BLaER1 treated with 17β-estradiol and CSF1 and Interleukin-3, amounts not matched to agents 10 nM and 100 nM (cell line): Measurements from ENCODE around the gene TECPR2.
"Not testable (repeated sequence)": the region's sequence is repeated elsewhere in the genome, so short reads cannot be mapped to it uniquely, and the experiment has no call there.

Experiments used
- H3K27ac ChIP-seq, 11 experiments: shearing (Covaris generic); formaldehyde crosslinking; 2 replicates each; pipeline ENCODE4 v1.8.1; 2022
- H3K27me3 ChIP-seq, 11 experiments: shearing (Covaris generic); formaldehyde crosslinking; 2 replicates each; pipeline ENCODE4 v1.8.1; 2022
- H3K36me3 ChIP-seq, 11 experiments: shearing (Covaris generic); formaldehyde crosslinking; 2 replicates each; pipeline ENCODE4 v1.8.1; 2022
- H3K4me1 ChIP-seq, 10 experiments: shearing (Covaris generic); formaldehyde crosslinking; 2 replicates each; pipeline ENCODE4 v1.8.1; 2022
- H3K4me2 ChIP-seq, 11 experiments: shearing (Covaris generic); formaldehyde crosslinking; 2 replicates each; pipeline ENCODE4 v1.8.1; 2022
- H3K4me3 ChIP-seq, 10 experiments: shearing (Covaris generic); formaldehyde crosslinking; 2 replicates each; pipeline ENCODE4 v1.8.1; 2022
- H3K9ac ChIP-seq, 11 experiments: shearing (Covaris generic); formaldehyde crosslinking; 2 replicates each; pipeline ENCODE4 v1.8.1; 2022
- H3K9me3 ChIP-seq, 11 experiments: shearing (Covaris generic); formaldehyde crosslinking; replicated peaks in 1 of 11; 2 replicates each; pipeline ENCODE4 v1.8.1; 2022
- H4K20me1 ChIP-seq, 11 experiments: shearing (Covaris generic); formaldehyde crosslinking; 2 replicates each; pipeline ENCODE4 v1.8.1; 2022
- Cebpa-rat ChIP-seq, 11 experiments: shearing (Covaris generic); IDR thresholded peaks; 2 replicates each; pipeline ENCODE4 v1.8.1; 2022

Gene TECPR2

GRCh38 chr14:102326583-102326982, 36.2 kb upstream of the TECPR2 start:
- no peak overlapping the region for H3K27ac ChIP-seq
- H3K4me2 ChIP-seq, result no peak overlapping the region
- peaks cover 23 to 64% (median 41%) of the 10 kb centered on the region in 11 experiments for H3K36me3 ChIP-seq
- no peaks in the 10 kb centered on the region for H3K27me3 ChIP-seq
- no peaks in the 10 kb centered on the region for H3K9me3 ChIP-seq
- TF ChIP-seq Cebpa-rat (IDR thresholded peaks at IDR 0.05), result no peak
- H3K9ac ChIP-seq, result no peak overlapping the region
- no peak overlapping the region for H3K4me3 ChIP-seq
- peaks cover 0 to 8% (median 0%) of the 10 kb centered on the region in 11 experiments; a peak in 4 of 22 replicates for H4K20me1 ChIP-seq
- peaks cover 0 to 16% (median 12%) of the 10 kb centered on the region in 10 experiments; a peak in 15 of 20 replicates for H3K4me1 ChIP-seq

- H3K27me3 ChIP-seq, result not testable (repeated sequence)
These were observed 33.4 kb upstream of the TECPR2 start for GRCh38 chr14:102329381-102329780.

GRCh38 chr14:102330806-102331205, 31.9 kb upstream of the TECPR2 start:
- TF ChIP-seq Cebpa-rat (IDR thresholded peaks at IDR 0.05), result no peak
- Histone ChIP-seq H3K36me3 (peaks cover 45 to 88% (median 69%) of the 10 kb centered on the region in 11 experiments), H3K4me1 (peaks cover 0 to 22% (median 5%) of the 10 kb centered on the region in 10 experiments; a peak in 9 of 20 replicates), H4K20me1 (peaks cover 0 to 9% (median 0%) of the 10 kb centered on the region in 11 experiments; a peak in 2 of 22 replicates), H3K4me2 (no peak overlapping the region), H3K9ac (no peak overlapping the region), H3K27ac (no peak overlapping the region), H3K4me3 (no peak overlapping the region), H3K9me3 (no peaks in the 10 kb centered on the region), H3K27me3 (no peaks in the 10 kb centered on the region)

More at GRCh38 chr14:102329381-102329780, 33.4 kb upstream of the TECPR2 start:
- Histone ChIP-seq H3K4me1 (peaks cover 0 to 13% (median 5%) of the 10 kb centered on the region in 10 experiments; a peak in 9 of 20 replicates), H3K36me3 (peaks cover 36 to 79% (median 63%) of the 10 kb centered on the region in 11 experiments)
- H3K27ac ChIP-seq, H3K9me3 ChIP-seq, H3K4me2 ChIP-seq, H3K9ac ChIP-seq, H3K4me3 ChIP-seq, H4K20me1 ChIP-seq: not testable (repeated sequence)

- no peak for TF ChIP-seq Cebpa-rat (IDR thresholded peaks at IDR 0.05)
- Histone ChIP-seq H3K4me3 (no peak overlapping the region), H3K36me3 (peaks cover 58 to 93% (median 74%) of the 10 kb centered on the region in 11 experiments), H3K4me2 (peak overlapping the region in 3 of 11 experiments; percentile 31 to 62 (median 52); a peak in 5 of 22 replicates), H3K9me3 (no peaks in the 10 kb centered on the region), H3K4me1 (peaks cover 0 to 24% (median 5%) of the 10 kb centered on the region in 10 experiments; a peak in 9 of 20 replicates), H4K20me1 (peaks cover 0 to 13% (median 0%) of the 10 kb centered on the region in 11 experiments; a peak in 2 of 22 replicates), H3K27ac (no peak overlapping the region; a peak in 1 of 22 replicates), H3K9ac (peak overlapping the region in 4 of 11 experiments; percentile 15 to 22 (median 17); a peak in 2 of 22 replicates), H3K27me3 (no peaks in the 10 kb centered on the region)
These were observed 29.4 kb upstream of the TECPR2 start for GRCh38 chr14:102333390-102333789.

- no peak overlapping the region; a peak in 1 of 22 replicates for H3K27ac ChIP-seq
- no peaks in the 10 kb centered on the region for H3K9me3 ChIP-seq
- no peak overlapping the region for H3K4me3 ChIP-seq
- no peak overlapping the region for H3K4me2 ChIP-seq
- peaks cover 0 to 24% (median 5%) of the 10 kb centered on the region in 10 experiments; a peak in 9 of 20 replicates for H3K4me1 ChIP-seq
- TF ChIP-seq Cebpa-rat (IDR thresholded peaks at IDR 0.05), result no peak
- H3K36me3 ChIP-seq, result peaks cover 65 to 96% (median 81%) of the 10 kb centered on the region in 11 experiments
- 0 out of 22 replicates have a peak overlapping the region, but pooled peaks of 2 of the 11 experiments have one; percentile 16 to 22 for H3K9ac ChIP-seq
- H4K20me1 ChIP-seq, result peaks cover 0 to 17% (median 0%) of the 10 kb centered on the region in 11 experiments; a peak in 3 of 22 replicates
- no peaks in the 10 kb centered on the region for H3K27me3 ChIP-seq
These were observed 28.7 kb upstream of the TECPR2 start for GRCh38 chr14:102333795-102334705.

GRCh38 chr14:102335163-102335562, 27.6 kb upstream of the TECPR2 start:
- TF ChIP-seq Cebpa-rat (IDR thresholded peaks at IDR 0.05), result no peak
- no peak overlapping the region for H3K27ac ChIP-seq
- H3K27me3 ChIP-seq, result no peaks in the 10 kb centered on the region
- no peak overlapping the region for H3K4me2 ChIP-seq
- H3K4me1 ChIP-seq, result peaks cover 0 to 24% (median 5%) of the 10 kb centered on the region in 10 experiments; a peak in 9 of 20 replicates
- H3K9me3 ChIP-seq, result no peaks in the 10 kb centered on the region
- H3K9ac ChIP-seq, result no peak overlapping the region
- peaks cover 0 to 19% (median 0%) of the 10 kb centered on the region in 11 experiments; a peak in 3 of 22 replicates for H4K20me1 ChIP-seq
- H3K4me3 ChIP-seq, result no peak overlapping the region
- peaks cover 70 to 98% (median 90%) of the 10 kb centered on the region in 11 experiments for H3K36me3 ChIP-seq

- Histone ChIP-seq H3K9me3 (no peaks in the 10 kb centered on the region), H3K36me3 (peaks cover 91 to 100% (median 97%) of the 10 kb centered on the region in 11 experiments), H3K4me2 (no peak overlapping the region), H3K27me3 (no peaks in the 10 kb centered on the region), H3K4me1 (peaks cover 0 to 10% (median 0%) of the 10 kb centered on the region in 10 experiments; a peak in 1 of 20 replicates), H3K9ac (no peak overlapping the region), H3K4me3 (no peak overlapping the region), H3K27ac (no peak overlapping the region), H4K20me1 (peaks cover 0 to 27% (median 2%) of the 10 kb centered on the region in 11 experiments; a peak in 8 of 22 replicates)
- TF ChIP-seq Cebpa-rat (IDR thresholded peaks at IDR 0.05), result no peak
These were observed 24.0 kb upstream of the TECPR2 start for GRCh38 chr14:102338724-102339123.

- Histone ChIP-seq H3K27ac (no peak overlapping the region), H3K4me2 (no peak overlapping the region), H3K27me3 (no peaks in the 10 kb centered on the region), H3K9me3 (no peaks in the 10 kb centered on the region), H3K9ac (no peak overlapping the region), H3K4me1 (no peaks in the 10 kb centered on the region), H3K36me3 (peaks cover 92 to 100% (median 96%) of the 10 kb centered on the region in 11 experiments), H4K20me1 (peaks cover 0 to 34% (median 0%) of the 10 kb centered on the region in 11 experiments; a peak in 8 of 22 replicates), H3K4me3 (no peak overlapping the region)
- TF ChIP-seq Cebpa-rat (IDR thresholded peaks at IDR 0.05), result no peak
These were observed 21.2 kb upstream of the TECPR2 start for GRCh38 chr14:102341566-102341965.

GRCh38 chr14:102342238-102342637, 20.5 kb upstream of the TECPR2 start:
- Histone ChIP-seq H3K27ac (no peak overlapping the region), H3K36me3 (peaks cover 92 to 100% (median 96%) of the 10 kb centered on the region in 11 experiments)

More at GRCh38 chr14:102342238-102342637, 20.5 kb upstream of the TECPR2 start:
- Histone ChIP-seq H3K9ac (no peak overlapping the region), H3K4me3 (no peak overlapping the region), H3K4me1 (no peaks in the 10 kb centered on the region), H3K9me3 (no peaks in the 10 kb centered on the region), H3K27me3 (no peaks in the 10 kb centered on the region), H4K20me1 (peaks cover 0 to 31% (median 0%) of the 10 kb centered on the region in 11 experiments; a peak in 8 of 22 replicates), H3K4me2 (no peak overlapping the region)
- no peak for TF ChIP-seq Cebpa-rat (IDR thresholded peaks at IDR 0.05)
